ENCODE measurements around the gene DNAJC15.

The DNAJC15 gene

GRCh38 chr13:42992764-42993122 is 30.6 kb upstream of the DNAJC15 start:
- Histone ChIP-seq H2AFZ (ENCODE audit: low read depth, low read length) (no peak overlapping the region), H3K4me3 (ENCODE audit: low read length) (no peak overlapping the region), H3K36me3 (ENCODE audit: insufficient read depth, low read length) (no peaks in the 10 kb centered on the region), H3K9me3 (ENCODE audit: low read length) (no peaks in the 10 kb centered on the region), H3K4me1 (ENCODE audit: insufficient read depth, low read length) (peaks cover 7% of the 10 kb centered on the region), H3K27me3 (ENCODE audit: insufficient read depth, low read length) (peaks cover 22% of the 10 kb centered on the region)

DNA sequence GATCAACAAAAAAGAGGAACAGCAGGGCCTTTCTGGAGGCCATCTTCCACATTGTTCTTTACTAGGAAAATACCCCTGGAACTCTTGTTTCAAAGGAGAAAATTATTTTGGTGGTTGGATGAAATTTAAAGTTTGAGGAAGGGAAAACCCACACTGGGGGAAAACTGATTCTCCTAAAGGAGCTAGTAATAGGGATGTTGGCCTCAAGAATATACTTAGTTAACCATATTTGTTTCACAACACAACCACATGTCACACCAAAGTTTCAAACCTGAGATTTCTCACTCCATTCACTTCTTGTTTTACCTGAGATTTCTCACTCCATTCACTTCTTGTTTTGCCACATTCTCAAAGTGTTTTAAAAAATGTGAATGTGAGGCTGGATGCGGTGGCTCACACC is 28.5 kb upstream of the DNAJC15 start:
- H3K27me3 ChIP-seq (ENCODE audit: insufficient read depth, low read length), result peaks cover 22% of the 10 kb centered on the region

GRCh38 chr13:42996584-42996983 is 26.8 kb upstream of the DNAJC15 start:
- peaks cover 3% of the 10 kb centered on the region for H3K4me1 ChIP-seq (ENCODE audit: insufficient read depth, low read length)
- H3K9me3 ChIP-seq (ENCODE audit: low read length), result no peaks in the 10 kb centered on the region
- peaks cover 16% of the 10 kb centered on the region for H3K27me3 ChIP-seq (ENCODE audit: insufficient read depth, low read length)
- H3K36me3 ChIP-seq (ENCODE audit: insufficient read depth, low read length), result no peaks in the 10 kb centered on the region
- H3K4me3 ChIP-seq (ENCODE audit: low read length), result no peak overlapping the region
- H2AFZ ChIP-seq (ENCODE audit: low read depth, low read length), result no peak overlapping the region

More for the DNA sequence above, 28.5 kb upstream of the DNAJC15 start:
- no peak overlapping the region for H3K4me3 ChIP-seq (ENCODE audit: low read length)
- no peaks in the 10 kb centered on the region for H3K9me3 ChIP-seq (ENCODE audit: low read length)
- no peaks in the 10 kb centered on the region for H3K36me3 ChIP-seq (ENCODE audit: insufficient read depth, low read length)
- H2AFZ ChIP-seq (ENCODE audit: low read depth, low read length), result no peak overlapping the region
- peaks cover 7% of the 10 kb centered on the region for H3K4me1 ChIP-seq (ENCODE audit: insufficient read depth, low read length)

DNA sequence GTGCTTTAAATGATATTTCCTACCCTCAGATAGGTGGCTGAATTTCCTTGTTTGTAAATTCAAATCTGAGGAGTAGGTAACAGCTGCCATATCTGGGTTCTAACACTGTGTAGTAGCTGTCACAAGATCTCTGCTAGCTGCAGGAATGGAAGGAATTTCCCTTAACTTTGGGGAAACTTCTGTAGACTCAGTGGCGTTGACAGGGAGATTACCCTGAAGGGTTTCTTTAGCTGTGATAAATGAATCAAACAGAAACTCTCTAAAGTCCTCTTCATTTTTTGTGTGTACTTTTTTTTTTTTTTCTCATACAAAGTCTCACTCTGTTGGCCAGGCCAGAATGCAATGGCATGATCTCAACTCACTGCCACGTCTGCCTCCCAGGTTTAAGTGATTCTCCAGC is 26.0 kb upstream of the DNAJC15 start:
- H2AFZ ChIP-seq (ENCODE audit: low read depth, low read length), result no peak overlapping the region

DNA sequence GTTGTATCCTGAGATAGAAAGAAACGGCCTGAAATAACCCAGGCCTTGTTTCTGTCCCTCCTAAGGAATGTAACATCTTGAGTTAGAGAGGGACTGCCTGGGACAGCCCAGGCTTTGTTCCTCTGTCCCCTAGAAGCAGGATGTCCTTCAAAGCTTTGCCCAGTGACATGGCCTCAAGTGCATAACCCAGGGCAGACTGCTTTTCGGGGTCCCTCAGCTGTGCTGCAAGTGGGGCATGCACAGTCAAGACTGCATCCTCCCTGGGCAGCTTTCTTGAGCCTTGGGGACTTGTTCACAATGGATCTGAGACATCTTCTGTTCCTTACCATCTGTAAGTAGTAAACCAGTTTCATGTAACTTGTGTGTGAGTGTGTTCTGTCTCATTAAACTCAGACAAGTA is 23.9 kb upstream of the DNAJC15 start:
- H3K36me3 ChIP-seq (ENCODE audit: insufficient read depth, low read length), result no peaks in the 10 kb centered on the region
- H2AFZ ChIP-seq (ENCODE audit: low read depth, low read length), result no peak overlapping the region
- no peaks in the 10 kb centered on the region for H3K9me3 ChIP-seq (ENCODE audit: low read length)
- H3K27me3 ChIP-seq (ENCODE audit: insufficient read depth, low read length), result no peaks in the 10 kb centered on the region
- no peaks in the 10 kb centered on the region for H3K4me1 ChIP-seq (ENCODE audit: insufficient read depth, low read length)
- no peak overlapping the region for H3K4me3 ChIP-seq (ENCODE audit: low read length)

More for the DNA sequence above, 26.0 kb upstream of the DNAJC15 start:
- H3K4me3 ChIP-seq (ENCODE audit: low read length), result no peak overlapping the region
- no peaks in the 10 kb centered on the region for H3K9me3 ChIP-seq (ENCODE audit: low read length)
- no peaks in the 10 kb centered on the region for H3K36me3 ChIP-seq (ENCODE audit: insufficient read depth, low read length)
- no peaks in the 10 kb centered on the region for H3K4me1 ChIP-seq (ENCODE audit: insufficient read depth, low read length)
- H3K27me3 ChIP-seq (ENCODE audit: insufficient read depth, low read length), result peaks cover 8% of the 10 kb centered on the region

DNA sequence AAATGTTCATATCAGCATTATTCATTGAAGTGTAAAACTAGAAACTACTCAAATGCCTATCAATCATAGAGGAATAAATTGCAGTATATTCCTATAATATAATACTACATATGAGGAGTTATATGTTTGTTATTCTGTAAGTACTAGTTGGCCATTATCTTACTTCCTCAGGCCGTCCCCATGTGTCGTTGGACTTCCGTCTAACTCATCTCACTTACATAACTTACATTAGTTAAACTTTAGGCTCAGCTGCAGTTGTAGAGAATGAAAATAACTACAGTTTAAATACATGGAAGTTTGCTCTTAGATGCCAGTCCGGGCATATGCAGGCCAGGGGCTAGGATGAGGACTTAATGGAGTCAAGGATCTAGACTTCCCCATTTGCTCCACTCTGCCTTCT is 22.7 kb upstream of the DNAJC15 start:
- Histone ChIP-seq H3K27me3 (ENCODE audit: insufficient read depth, low read length) (no peaks in the 10 kb centered on the region), H3K4me1 (ENCODE audit: insufficient read depth, low read length) (peaks cover 8% of the 10 kb centered on the region), H3K36me3 (ENCODE audit: insufficient read depth, low read length) (no peaks in the 10 kb centered on the region), H2AFZ (ENCODE audit: low read depth, low read length) (no peak overlapping the region), H3K9me3 (ENCODE audit: low read length) (no peaks in the 10 kb centered on the region), H3K4me3 (ENCODE audit: low read length) (no peak overlapping the region)

- H3K4me3 ChIP-seq (ENCODE audit: low read length), result no peak overlapping the region
- H2AFZ ChIP-seq (ENCODE audit: low read depth, low read length), result no peak overlapping the region
- no peaks in the 10 kb centered on the region for H3K36me3 ChIP-seq (ENCODE audit: insufficient read depth, low read length)
- H3K4me1 ChIP-seq (ENCODE audit: insufficient read depth, low read length), result peaks cover 15% of the 10 kb centered on the region
- no peaks in the 10 kb centered on the region for H3K9me3 ChIP-seq (ENCODE audit: low read length)
- no peaks in the 10 kb centered on the region for H3K27me3 ChIP-seq (ENCODE audit: insufficient read depth, low read length)
Observed at GRCh38 chr13:43002021-43002420, 21.4 kb upstream of the DNAJC15 start.

- Histone ChIP-seq H3K36me3 (ENCODE audit: insufficient read depth, low read length) (no peaks in the 10 kb centered on the region), H3K27me3 (ENCODE audit: insufficient read depth, low read length) (no peaks in the 10 kb centered on the region), H3K9me3 (ENCODE audit: low read length) (no peaks in the 10 kb centered on the region), H3K4me3 (ENCODE audit: low read length) (no peak overlapping the region), H2AFZ (ENCODE audit: low read depth, low read length) (no peak overlapping the region), H3K4me1 (ENCODE audit: insufficient read depth, low read length) (peaks cover 15% of the 10 kb centered on the region)
Observed at GRCh38 chr13:43003010-43003409, 20.4 kb upstream of the DNAJC15 start.

GRCh38 chr13:43003729-43004128 is 19.7 kb upstream of the DNAJC15 start:
- no peak overlapping the region for H3K4me3 ChIP-seq (ENCODE audit: low read length)
- peaks cover 15% of the 10 kb centered on the region for H3K4me1 ChIP-seq (ENCODE audit: insufficient read depth, low read length)
- H3K27me3 ChIP-seq (ENCODE audit: insufficient read depth, low read length), result no peaks in the 10 kb centered on the region
- no peak overlapping the region for H2AFZ ChIP-seq (ENCODE audit: low read depth, low read length)
- no peaks in the 10 kb centered on the region for H3K36me3 ChIP-seq (ENCODE audit: insufficient read depth, low read length)
- H3K9me3 ChIP-seq (ENCODE audit: low read length), result no peaks in the 10 kb centered on the region

GRCh38 chr13:43005460-43006236 is 17.7 kb upstream of the DNAJC15 start:
- no peak overlapping the region for H2AFZ ChIP-seq (ENCODE audit: low read depth, low read length)
- H3K4me1 ChIP-seq (ENCODE audit: insufficient read depth, low read length), result peaks cover 15% of the 10 kb centered on the region
- H3K9me3 ChIP-seq (ENCODE audit: low read length), result no peaks in the 10 kb centered on the region
- H3K27me3 ChIP-seq (ENCODE audit: insufficient read depth, low read length), result no peaks in the 10 kb centered on the region
- H3K36me3 ChIP-seq (ENCODE audit: insufficient read depth, low read length), result no peaks in the 10 kb centered on the region
- no peak overlapping the region for H3K4me3 ChIP-seq (ENCODE audit: low read length)

DNA sequence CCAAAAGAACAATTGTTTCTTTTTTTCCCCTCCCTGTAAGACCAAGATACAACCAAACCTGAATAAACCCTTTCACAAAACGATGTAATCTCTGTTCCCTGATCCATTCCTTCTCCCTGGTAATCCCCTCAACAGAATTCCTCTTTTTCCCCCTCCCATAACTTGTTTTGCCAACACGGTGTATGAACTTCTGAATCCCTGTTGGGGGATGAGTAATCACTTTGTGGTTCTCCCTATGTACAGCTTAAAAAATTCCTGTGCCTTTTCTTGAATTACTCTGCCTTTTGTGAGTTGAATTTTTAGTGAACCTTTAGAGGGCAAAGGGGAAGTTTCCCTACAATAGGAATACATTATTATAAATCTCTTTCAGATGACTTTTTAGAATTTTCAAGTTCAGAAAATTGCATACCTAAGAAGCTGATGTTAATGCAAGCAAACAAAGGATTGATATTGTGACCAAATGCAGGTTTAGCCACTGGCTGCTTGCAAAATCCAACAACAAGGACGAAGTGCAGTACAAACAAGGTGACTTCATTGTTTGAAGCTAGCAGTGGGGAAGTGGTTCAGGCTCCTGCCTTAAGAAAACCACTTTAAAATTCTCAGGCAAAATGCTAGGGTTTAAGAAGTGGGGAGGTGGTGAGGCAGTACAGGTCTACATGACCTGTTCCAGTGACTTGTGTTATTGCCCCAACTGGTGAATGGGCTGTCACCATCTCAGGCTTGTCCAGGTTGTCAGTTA is 16.3 kb upstream of the DNAJC15 start:
- peaks cover 15% of the 10 kb centered on the region for H3K4me1 ChIP-seq (ENCODE audit: insufficient read depth, low read length)
- H2AFZ ChIP-seq (ENCODE audit: low read depth, low read length), result no peak overlapping the region
- no peak overlapping the region for H3K4me3 ChIP-seq (ENCODE audit: low read length)
- no peaks in the 10 kb centered on the region for H3K36me3 ChIP-seq (ENCODE audit: insufficient read depth, low read length)
- H3K9me3 ChIP-seq (ENCODE audit: low read length), result no peaks in the 10 kb centered on the region
- H3K27me3 ChIP-seq (ENCODE audit: insufficient read depth, low read length), result no peaks in the 10 kb centered on the region

DNA sequence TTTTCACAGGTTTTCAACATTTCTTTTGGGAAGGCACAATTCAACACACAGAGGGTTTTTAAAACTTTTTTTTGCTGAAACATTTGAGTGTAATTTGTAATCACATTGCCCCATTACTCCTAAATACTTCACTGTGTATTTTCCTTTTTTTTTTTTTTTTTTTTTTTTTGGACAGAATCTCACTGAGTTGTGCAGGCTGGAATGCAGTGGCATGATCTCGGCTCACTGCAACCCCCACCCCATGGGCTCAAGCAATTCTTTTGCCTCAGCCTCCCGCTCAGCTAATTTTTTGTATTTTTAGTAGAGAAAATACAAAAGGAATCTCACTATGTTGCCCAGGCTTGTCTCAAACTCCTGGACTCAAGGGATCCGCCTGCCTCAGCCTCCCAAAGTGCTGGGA is 14.8 kb upstream of the DNAJC15 start:
- peaks cover 15% of the 10 kb centered on the region for H3K4me1 ChIP-seq (ENCODE audit: insufficient read depth, low read length)
- no peaks in the 10 kb centered on the region for H3K9me3 ChIP-seq (ENCODE audit: low read length)
- no peak overlapping the region for H3K4me3 ChIP-seq (ENCODE audit: low read length)
- H3K27me3 ChIP-seq (ENCODE audit: insufficient read depth, low read length), result no peaks in the 10 kb centered on the region
- no peaks in the 10 kb centered on the region for H3K36me3 ChIP-seq (ENCODE audit: insufficient read depth, low read length)
- H2AFZ ChIP-seq (ENCODE audit: low read depth, low read length), result no peak overlapping the region

GRCh38 chr13:43009506-43009905 is 13.9 kb upstream of the DNAJC15 start:
- H3K27me3 ChIP-seq (ENCODE audit: insufficient read depth, low read length), result no peaks in the 10 kb centered on the region
- H2AFZ ChIP-seq (ENCODE audit: low read depth, low read length), result no peak overlapping the region
- peaks cover 15% of the 10 kb centered on the region for H3K4me1 ChIP-seq (ENCODE audit: insufficient read depth, low read length)
- H3K4me3 ChIP-seq (ENCODE audit: low read length), result no peak overlapping the region
- H3K9me3 ChIP-seq (ENCODE audit: low read length), result no peaks in the 10 kb centered on the region
- H3K36me3 ChIP-seq (ENCODE audit: insufficient read depth, low read length), result no peaks in the 10 kb centered on the region

All from neuron (in vitro differentiated cells).